NOMO-1 treated with dmso at 0.1 percent for 144 hours (cell line): ENCODE results near the gene PDE1C.
A peak's percentile ranks its signal among the peaks of the same experiment; 100 is the strongest.

Source experiments
- DNase-seq: peaks from one replicate; lab custom pipeline; 2025; ENCODE audit not compliant: unreplicated experiment; lab: John Stamatoyannopoulos, UW

Gene PDE1C

DNA sequence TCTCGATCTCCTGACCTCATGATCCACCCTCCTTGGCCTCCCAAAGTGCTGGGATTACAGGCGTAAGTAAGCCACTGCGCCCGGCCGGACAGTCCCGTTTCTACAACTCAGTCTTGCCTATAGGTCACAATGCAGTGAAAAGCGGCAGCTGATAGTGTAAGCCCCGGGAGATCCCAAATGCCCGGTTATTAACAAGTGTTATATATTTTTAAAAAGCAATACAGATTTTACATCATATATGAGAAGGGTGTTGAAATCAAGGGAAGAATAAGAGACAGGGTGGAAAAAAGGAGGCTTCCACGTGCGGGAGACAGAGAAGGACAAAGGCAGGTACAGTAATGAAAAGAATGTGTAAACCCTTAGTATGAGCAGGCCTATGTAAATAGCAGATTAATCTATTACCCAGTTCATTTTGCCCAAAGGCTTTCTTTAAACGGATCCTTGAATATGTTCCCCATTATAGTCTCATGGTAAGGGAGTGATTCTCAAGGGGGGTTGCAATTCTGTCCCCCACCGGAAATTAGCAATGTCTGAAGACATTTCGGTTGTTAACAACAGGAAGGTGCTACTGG, 170.8 kb downstream of the PDE1C start:
- DNase-seq: no peak

DNA sequence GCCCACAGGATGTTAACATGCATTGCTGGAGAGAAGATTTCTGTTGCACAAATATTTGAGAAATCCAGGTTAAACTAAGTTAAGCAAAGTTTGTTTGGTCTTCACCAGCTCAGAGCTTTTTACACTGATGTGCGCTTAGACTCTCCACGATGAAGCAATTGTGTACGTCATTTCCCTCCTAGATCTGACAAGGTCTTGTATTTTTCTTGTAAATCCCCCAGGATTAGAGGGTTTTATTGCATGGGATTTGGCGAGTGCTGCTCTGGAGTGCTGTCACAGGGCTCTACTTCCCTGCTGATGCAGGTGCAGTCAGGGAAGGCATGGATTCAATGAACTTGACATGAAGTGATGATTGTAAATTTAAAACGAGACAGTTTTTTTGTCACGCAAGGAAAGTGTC, 173.3 kb downstream of the PDE1C start:
- no peak for DNase-seq

DNA sequence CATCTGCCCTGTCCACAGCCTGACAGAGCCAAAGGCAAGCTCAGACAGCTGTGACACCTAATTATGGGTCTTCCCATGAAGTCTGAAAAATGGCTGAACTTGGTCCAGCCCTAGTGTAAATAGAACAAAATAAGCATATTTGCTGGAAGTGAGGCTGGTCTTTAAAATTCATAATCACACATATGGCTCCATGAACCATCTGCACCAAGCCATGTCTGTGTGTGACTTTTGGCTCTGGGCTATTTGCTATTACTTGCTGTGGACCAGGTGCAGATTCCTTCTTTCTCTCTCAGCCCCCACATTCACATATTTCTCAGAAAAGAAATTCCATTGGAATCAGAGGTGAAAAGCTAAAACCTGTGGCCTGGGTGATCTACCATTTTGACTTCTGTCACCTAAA, 175.9 kb downstream of the PDE1C start:
- DNase-seq: no peak

DNA sequence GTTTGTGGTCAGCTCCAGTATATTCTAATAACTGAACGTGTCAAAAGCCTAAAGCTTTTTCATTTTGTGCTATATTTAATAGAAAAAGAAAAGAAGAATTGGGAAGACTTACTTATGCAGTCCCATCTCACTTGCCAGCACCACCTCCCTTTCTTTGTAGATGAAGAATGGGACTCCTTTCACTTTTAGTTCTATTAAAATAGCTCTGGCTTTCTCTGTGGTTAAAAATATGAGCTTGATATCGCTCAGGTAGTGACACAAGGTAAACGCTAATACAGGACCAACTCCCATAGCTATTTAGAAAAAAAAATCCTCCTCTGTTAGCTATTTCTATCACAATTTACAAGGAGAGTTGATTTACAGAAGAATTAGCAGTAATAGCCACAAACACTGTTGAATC, 176.8 kb downstream of the PDE1C start:
- no peak for DNase-seq

DNA sequence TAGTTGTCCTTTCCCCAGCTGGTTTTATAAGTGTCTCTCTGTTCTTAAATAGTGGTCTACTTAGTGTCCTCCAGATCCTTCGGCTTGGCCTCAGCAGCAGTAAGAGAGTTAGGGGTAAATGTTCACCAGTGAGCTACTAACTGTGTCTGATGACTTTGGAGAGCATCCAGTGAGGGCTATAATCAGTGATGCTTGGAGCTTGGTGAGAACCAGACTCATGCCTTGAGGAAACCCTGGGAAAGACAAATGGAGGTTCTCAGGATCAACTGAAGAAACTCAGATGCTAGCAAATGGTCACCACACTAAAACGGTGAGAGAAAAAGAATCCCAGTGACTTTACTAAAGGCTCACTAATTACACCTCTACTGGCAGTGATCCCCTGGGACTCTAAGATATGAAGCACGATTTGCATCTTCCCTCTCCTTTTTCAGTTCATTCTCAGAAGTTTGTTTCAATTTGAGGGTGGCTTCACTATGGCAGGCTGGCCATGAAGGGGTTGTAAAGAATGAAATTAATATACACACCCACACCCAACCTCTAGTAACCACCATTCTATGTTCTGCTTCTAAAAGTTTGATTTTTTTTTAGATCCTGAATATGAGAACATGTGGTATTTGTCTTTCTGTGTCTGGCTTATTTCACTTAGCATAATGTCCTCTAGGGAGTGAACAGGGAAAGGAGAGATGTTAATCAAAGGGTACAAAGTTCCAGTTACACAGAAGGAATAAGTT, 177.9 kb downstream of the PDE1C start:
- no peak for DNase-seq

DNA sequence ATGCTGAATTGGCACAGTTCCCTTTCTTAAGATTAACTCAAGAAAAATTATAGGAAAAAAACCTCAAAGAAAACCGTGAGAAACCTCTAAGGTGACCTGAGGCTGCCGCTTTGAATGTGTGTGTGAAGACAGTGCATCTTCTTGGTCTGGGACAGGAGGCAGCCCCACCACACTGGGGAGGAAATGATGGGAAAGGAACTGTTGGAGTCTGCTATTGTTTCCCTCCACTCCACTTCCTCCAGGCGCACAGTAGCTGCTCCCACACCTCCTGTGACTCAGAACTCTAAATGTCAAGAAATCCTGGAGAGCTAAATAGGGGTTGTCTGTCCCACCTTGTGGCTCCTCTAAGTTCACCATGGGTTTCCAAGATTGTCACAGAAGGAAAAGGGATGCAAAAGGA, 179.4 kb downstream of the PDE1C start:
- peak; percentile 12 for DNase-seq

DNA sequence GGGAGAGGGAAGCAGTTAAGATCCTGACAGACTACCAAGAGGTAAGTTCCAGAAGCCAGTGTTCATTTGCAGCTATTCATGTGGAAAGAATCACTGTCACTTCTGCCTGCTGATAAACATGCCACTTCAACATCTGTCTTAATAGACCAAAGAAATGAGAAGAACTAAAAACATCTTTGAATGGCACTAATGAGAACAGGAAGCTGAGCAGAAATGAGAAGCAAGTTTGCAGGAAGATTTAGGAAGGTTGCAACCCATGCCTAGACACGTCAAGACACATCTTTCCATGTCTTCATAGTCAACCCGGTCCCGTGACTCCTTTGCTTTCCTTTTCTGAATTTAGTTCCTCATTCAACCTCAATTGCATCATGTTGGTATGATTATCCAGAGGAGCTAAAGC, 180.0 kb downstream of the PDE1C start:
- DNase-seq: peak; percentile 93

DNA sequence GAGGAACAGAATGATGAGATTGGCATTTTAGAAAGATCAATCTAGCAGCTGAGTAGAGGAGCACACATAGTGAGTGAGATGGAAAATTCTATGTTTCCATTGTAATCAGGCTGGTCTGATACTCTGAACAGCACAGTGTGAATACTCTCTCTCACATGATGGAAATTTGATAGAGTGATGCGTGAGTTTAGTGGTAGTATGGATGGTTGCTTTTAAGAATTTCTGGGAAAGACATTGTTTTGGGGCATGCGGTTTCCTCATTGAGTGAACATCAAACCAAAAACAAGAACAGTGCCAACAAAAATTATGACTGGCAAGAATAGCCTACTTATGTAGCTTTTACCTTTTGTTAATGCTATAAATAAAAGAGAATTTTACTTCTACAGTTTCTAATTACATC, 183.2 kb downstream of the PDE1C start:
- DNase-seq: no peak

DNA sequence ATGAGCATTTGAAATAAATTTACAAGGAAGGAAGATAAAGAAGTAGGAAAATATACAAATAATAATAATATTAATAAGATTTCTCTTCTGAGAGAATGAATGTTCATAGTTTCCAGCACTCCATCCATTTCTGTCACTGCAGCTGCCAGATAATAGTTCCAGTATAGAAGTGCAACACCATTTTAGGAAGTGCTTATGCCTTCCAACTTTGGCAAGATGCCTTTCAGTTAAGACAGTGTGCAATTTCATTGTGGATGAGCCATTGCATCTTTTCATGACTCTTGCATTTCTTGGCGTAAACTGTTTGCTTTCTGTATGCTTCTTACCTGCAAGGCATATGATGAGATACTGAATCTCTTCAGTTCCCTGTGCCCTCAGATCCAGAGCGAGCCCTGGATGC, 185.0 kb downstream of the PDE1C start:
- no peak for DNase-seq

DNA sequence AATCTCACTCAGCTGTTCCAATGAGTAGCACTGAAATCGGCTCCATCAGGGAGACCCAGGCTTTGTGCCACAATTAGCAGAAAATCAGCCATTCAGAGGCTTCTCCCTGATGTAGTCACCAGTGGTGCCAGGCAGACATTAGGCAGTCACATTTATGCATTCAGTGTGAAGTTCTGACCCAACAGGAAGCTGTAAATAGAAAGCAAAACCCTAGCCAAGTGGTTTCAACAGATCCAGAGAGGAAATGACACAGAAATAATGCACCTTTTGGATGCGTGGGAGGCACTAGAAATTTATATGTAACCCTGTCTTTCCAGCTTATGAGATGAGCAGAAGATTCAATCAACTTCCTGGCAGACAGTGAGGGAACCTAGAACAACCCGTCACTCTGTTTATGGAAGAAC, 186.4 kb downstream of the PDE1C start:
- DNase-seq: peak; percentile 15

DNA sequence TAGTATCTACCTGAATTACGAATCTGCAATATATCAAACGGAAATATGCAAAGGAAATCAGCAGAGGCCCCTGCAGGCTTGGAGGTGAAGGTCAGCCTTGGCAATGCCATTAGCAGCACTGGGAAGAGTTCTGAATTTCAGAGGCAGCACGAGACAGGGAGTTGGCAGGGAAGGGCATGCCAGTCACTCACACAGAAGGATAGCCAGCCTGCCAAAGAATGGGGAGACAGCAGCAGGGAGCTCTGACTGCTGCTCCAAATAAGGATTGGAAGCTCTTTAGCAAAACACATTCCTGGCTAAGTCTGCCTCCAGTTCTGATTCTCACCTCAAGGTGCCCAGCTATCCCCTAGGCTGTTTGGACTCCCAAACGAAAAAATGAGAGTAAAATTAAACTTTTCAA, 188.0 kb downstream of the PDE1C start:
- DNase-seq: no peak

DNA sequence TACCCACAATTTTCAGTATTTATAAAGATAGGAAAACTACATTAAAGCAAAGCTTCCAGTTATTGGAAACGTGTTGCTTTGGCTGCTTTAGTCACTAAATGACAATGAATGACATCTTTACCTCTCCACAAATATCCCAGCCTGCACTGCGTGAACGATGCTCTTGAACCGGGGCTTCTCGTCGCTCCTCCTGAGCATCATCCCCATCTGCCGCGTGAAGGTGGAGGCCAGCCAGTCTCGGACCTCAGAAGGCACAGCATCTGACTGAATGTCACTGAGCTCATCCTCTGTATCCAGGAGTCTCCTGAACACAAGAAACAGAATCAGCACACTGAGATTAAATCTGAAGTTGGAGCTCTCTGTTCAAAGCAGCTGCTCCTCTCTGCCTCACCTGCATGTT, 191.3 kb downstream of the PDE1C start:
- no peak for DNase-seq

DNA sequence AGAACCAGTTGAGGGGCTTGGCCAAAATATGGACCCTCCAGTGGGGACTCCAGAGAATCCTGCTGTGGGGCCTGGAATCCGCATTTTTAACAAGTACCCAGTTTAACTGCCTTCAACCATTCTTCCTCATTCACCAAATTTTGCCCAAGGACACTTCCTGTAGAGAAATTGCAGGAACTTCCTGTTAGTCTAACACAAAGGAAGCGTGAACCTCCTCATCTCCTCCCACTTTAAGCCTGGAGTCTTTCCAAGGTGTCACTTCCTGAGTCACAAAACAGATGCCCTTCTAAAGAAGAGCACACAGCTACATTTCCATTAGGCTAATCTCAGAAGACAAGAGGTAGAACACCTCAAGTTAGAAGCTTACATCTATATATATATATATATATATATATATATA, 194.8 kb downstream of the PDE1C start:
- peak; percentile 12 for DNase-seq

DNA sequence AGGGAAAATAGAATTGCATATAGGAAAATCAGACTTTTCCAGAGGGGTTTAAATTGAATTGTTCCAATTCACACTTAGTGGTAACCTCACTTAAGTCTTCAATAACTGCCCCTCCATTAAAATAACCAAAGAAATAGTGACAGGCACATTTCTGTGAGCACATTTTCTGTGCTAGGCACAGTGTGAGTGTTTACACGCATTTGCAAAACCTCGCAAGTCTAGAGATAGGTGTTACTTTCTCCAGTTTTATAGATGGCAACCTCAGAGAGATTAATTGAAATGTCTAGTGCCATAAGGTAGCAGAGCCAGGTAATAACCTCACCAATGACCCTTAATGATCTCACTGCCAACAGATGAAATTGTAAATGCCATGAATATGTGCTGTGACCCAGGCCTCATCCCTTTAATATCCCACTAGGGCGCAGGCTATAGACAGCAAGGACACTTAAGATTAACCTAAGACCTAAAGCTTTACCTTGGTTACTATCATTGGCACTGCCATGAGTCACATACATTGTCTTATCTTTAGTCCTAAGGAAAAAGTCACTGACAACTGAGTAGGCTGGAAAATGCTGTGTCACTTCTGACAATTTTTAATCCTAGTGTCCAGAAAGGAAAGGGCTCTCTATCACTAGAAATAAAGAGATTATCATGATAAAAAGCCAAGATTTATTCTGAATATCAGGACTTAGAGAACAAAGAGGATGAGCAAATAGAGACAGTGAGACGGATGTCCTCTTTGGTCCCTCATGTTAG, 195.4 kb downstream of the PDE1C start:
- no peak for DNase-seq

DNA sequence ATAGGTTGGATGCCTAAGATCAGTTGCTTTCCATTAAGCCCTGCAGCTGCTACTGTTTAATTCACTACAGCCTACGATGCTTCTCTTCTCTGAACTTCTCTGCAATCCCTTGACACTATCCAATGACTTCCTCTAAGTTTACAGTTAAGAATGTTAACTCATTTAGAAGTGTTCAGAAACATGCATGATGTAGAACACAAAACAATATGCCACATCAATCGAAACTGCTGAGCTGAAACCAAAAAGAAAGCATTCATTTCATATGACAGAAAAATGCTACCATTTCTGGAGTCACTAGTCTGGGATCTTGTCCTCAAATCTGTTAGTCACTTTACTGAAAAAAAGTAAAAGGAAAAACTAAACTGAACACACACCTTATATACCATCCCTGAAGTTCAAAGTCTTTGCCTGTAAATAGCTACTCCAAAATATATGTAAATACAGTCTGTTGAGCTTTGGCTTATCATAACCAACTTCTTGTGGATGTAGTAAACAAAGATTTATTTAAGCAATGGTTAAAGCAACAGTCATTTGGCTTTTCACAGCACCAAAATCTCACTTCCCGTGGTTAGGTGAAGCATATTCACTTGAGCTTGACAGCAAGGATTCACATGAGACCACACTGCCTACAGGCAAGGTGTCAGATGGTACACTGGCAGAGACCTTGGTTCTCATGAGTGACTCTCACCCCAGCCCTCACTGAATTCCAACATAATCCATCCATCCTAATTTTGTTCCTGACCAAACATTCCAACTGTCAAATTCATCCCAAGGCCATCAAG, 196.2 kb downstream of the PDE1C start:
- no peak for DNase-seq

DNA sequence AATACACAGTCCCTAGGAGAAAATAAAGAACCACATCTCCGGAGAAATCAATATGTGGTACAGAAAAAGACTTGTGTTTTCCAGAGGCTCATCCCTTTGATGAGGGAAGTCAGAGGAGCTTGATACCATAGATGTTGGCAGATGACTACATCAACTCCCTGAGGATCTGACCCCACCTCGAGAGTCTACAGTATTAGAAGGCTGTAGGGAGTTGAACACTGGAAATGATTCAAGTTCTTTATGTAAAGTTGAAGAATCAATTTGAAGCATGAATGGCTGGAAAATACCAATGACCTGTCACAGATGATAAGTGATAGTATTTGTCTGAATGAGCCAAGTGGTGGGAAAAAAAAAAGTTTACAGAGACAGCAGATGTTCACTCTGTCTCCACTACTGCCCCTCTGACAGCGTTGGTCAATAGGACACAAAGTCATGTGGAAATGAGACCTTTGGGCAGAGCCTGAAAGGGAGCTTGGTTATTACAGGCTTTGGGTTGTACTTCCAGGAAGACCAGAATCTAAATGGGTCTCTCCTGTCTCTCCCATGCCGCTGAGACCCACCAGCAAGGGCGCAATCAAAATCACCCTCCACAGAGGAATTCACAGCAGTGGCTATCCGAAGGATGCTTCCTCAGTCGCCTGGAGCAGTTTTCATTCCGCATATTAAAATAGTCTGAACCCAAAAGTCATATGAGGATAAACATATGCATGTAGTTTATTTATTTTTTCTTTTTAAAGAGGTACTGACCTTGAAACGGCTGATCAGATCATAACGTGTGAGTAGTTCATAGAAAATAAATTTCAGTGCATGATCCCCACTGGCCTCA, 197.4 kb downstream of the PDE1C start:
- no peak for DNase-seq

DNA sequence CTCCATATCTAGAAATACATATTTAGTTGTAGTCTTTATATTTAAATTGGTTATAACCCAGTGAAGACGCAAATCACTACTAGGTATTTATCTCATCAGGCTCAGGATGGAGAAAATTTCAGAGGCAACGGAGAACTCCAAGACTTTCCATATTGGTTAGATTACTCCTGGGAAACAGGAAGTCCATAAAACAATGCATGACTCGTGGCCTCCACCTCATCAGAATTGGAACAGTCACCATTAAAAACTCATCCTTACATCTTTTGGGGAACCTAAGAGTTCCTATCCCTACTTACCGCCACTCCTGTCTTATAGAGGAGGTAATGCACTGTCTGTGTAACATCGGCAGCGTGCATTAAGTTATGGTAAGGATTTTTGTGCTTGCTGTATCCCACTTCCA, 205.6 kb downstream of the PDE1C start:
- DNase-seq: no peak

DNA sequence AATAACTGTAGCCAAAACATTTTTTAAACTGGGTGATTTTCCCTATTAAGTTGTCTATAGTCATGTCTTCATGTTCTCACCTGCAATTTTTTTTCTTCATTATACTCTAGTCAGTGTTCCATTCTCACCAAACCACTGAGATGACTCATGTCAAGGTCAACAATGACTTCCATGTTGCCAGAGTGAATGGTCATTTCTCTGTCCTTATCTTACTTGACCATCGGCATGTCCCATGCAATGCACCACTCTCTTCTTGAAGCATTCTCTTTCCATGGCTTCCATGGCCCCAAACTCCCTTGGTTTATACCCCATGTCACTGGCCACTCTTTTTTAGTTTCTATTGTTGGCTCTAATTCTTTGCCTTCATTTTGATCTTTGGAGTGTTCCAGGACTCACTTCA, 209.3 kb downstream of the PDE1C start:
- DNase-seq: no peak

DNA sequence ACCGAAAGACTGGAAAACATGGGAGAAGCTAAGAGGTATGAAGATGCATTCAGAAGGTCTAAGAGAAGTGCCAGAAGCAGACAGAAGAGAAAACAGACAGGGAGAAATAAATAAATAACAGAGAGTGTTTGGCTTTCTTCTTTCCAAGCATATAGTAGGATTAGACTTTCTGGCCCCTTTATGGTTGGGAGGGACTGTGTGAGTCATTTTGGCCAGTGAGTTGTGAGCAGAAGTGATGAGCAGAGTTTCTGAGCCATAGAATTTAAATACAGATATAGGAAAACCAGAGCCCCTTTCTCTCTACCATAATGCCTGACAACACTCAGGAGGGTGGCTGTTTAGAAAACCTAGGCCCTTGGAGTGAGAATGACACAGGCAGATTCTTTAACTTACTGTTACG, 212.2 kb downstream of the PDE1C start:
- DNase-seq: no peak

DNA sequence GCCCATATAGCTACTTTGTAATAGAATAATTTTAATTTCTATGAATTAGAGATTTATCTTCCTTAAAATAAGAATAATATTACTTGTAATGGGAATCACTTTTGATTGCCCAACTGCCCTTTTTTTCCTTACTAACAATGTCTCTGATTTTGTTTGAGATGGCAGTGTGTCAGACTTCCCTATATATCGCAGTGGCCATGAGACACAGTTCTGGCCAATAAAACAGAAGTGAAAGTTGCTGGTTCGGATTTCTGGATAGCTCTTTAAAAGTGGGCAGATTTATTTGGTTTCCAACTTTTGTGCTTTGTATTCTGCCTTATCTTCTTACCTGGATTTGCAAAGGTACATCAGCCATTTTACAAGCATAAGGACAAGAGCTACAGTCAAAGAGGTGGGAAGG, 213.0 kb downstream of the PDE1C start:
- peak; percentile 13 for DNase-seq

DNA sequence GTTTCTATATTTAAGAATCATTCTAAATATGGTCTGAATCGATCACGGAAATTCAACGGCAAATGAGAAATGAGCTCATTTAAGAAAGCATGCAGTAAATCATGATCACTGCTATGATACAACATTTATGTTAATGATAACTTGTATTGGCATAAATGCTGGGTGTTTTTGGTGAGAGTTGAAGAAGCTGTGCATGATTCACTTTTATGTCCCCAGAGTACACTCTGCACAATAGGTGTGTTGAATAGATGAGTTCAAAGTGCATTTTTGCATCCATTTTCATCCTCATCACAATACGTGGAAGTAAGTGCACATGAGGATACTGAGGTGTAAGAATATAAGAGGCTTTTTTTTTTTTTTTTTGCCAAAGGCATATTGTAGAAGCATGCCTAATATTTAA, 213.9 kb downstream of the PDE1C start:
- DNase-seq: no peak
